Fibroblast of lung (primary cell): Measurements from ENCODE around the gene TMEM134. TPM values are rescaled to one million over a fixed set of nuclear protein-coding genes. Genes with fewer than 3 reads are reported as not detected.
A peak's percentile ranks its signal among the peaks of the same experiment; 100 is the strongest.

Experiments used
- DNase-seq, 2 donors: peaks; one replicate each; pipeline versions ENCODE4 v3.0.0 to v3.0.0-alpha.2; 2010; ENCODE audit warnings: low read depth in 2 of 2
- H2AFZ ChIP-seq: 2 replicates; pipeline ENCODE4 v1.5.1; 2012; ENCODE audit warnings: low read length, control low read depth, inconsistent platforms
- H3K27ac ChIP-seq: 2 replicates; pipeline ENCODE4 v1.5.1; 2011; ENCODE audit warnings: low read length, control low read depth; ENCODE audit not compliant: insufficient read depth
- H3K27me3 ChIP-seq: 2 replicates; pipeline ENCODE4 v1.5.1; 2011; ENCODE audit warnings: mild to moderate bottlenecking, low read length; ENCODE audit not compliant: control insufficient read depth, insufficient read depth
- H3K36me3 ChIP-seq: 2 replicates; pipeline ENCODE4 v1.5.1; 2011; ENCODE audit warnings: low read length; ENCODE audit not compliant: control insufficient read depth, insufficient read depth
- H3K4me1 ChIP-seq: 2 replicates; pipeline ENCODE4 v1.5.1; 2011; ENCODE audit warnings: low read length; ENCODE audit not compliant: control insufficient read depth, insufficient read depth; ENCODE audit errors: extremely low read depth
- H3K4me2 ChIP-seq: 2 replicates; pipeline ENCODE4 v1.5.1; 2011; ENCODE audit warnings: low read length, control low read depth; ENCODE audit not compliant: insufficient read depth; ENCODE audit errors: extremely low read depth
- H3K4me3 ChIP-seq, 4 experiments: fragments of 200-600 bp in 1 of 4; sonication (generic) in 1 of 4; replicated peaks in 1 of 4; 2 replicates each; pipeline ENCODE4 v1.5.1; 2011 to 2016; ENCODE audit warnings: low read length in 4 of 4, low read depth in 3 of 4, mild to moderate bottlenecking in 3 of 4, control low read depth in 2 of 4, inconsistent platforms in 1 of 4, mixed read lengths in 1 of 4; ENCODE audit not compliant: insufficient read depth in 1 of 4; ENCODE audit errors: control extremely low read depth in 1 of 4
- H3K79me2 ChIP-seq: 2 replicates; pipeline ENCODE4 v1.5.1; 2012; ENCODE audit warnings: mild to moderate bottlenecking, low read length, inconsistent platforms; ENCODE audit not compliant: control insufficient read depth, insufficient read depth
- H3K9ac ChIP-seq: 2 replicates; pipeline ENCODE4 v1.5.1; 2011; ENCODE audit warnings: mild to moderate bottlenecking, low read length, control low read depth; ENCODE audit not compliant: insufficient read depth
- H3K9me3 ChIP-seq: 2 replicates; pipeline ENCODE4 v1.5.1; 2012; ENCODE audit warnings: low read depth, low read length; ENCODE audit not compliant: control insufficient read depth, insufficient read depth
- H4K20me1 ChIP-seq: 2 replicates; pipeline ENCODE4 v1.5.1; 2011; ENCODE audit warnings: low read length; ENCODE audit not compliant: control insufficient read depth, insufficient read depth; ENCODE audit errors: extremely low read depth
- EZH2 ChIP-seq: IDR thresholded peaks from 2 replicates; pipeline ENCODE4 v1.5.1; 2012; ENCODE audit warnings: low read length, control low read depth, mild to moderate bottlenecking; ENCODE audit errors: missing control alignments
- polyA plus RNA-seq, 2 donors: library from polyadenylated mRNA; depleted of rRNA in 1 of 2; stranded (reverse) in 1 of 2; unstranded in 1 of 2; fragments of >200 nt; gene quantifications; 2 replicates each; pipeline ENCODE4 v1.2.1, GENCODE V29; 2011 to 2012; ENCODE audit warnings: missing spikeins in 1 of 2
- total RNA-seq: library from RNA; depleted of rRNA; stranded (reverse); fragments of >200 nt; gene quantifications from 2 replicates; pipeline ENCODE4 v1.2.1, GENCODE V29; 2014
- TF ChIP-seq, protein P1 (sequence below), 2 donors: IDR thresholded peaks in 1 of 2; conservative IDR thresholded peaks in 1 of 2; 1 replicate in 1 of 2; 2 replicates in 1 of 2; pipeline ENCODE4 v1.5.1; 2011 to 2012; ENCODE audit warnings: low read length in 2 of 2, control low read depth in 1 of 2, inconsistent platforms in 1 of 2, low read depth in 1 of 2, mild to moderate bottlenecking in 1 of 2

Gene TMEM134
- total and polyA plus RNA-seq, 2 donors (not counting 1 experiment from before 2014, with no cell fraction given), result 11.2 to 22.0 TPM

DNA sequence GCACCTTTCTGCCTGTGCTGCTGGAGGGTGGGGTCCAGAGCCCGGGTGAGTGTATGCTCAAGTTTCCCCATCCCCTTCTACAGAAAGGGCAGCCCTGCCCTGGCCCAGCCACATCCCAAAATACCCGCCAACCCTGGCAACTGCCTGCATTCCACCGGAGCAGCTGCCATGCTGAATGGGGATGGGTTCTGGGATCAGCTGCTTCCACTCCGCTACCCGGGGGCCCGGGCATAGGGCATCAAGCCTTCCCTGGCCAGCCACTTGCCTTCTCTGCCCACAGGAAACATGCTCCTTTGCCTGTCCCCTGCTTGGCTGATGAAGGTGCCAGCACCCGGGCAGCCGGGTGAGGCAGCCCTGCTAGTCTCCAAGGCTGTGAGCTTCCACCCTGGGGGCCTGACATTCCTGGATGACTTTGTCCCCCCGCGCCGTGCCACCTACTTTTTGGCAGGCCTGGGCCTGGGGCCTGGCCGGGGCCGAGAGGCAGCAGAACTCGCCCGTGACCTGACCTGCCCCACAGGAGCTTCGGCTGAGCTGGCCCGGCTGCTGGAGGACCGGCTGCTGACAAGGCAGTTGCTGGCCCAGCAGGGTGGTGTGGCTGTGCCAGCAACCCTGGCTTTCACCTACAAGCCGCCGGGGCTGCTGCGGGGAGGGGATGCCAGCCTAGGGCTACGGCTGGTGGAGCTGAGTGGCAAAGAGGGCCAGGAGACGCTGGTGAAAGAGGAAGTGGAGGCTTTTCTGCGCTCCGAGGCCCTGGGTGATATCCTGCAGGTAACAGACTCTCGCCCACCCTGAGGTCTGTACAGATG lies 50.4 kb downstream of the TMEM134 start:
- peaks cover 8% of the 10 kb centered on the region for H3K27me3 ChIP-seq
- peaks cover 5% of the 10 kb centered on the region for H3K4me1 ChIP-seq
- no peaks in the 10 kb centered on the region for H3K79me2 ChIP-seq
- DNase-seq, result no peak
- TF ChIP-seq, protein P1, sequence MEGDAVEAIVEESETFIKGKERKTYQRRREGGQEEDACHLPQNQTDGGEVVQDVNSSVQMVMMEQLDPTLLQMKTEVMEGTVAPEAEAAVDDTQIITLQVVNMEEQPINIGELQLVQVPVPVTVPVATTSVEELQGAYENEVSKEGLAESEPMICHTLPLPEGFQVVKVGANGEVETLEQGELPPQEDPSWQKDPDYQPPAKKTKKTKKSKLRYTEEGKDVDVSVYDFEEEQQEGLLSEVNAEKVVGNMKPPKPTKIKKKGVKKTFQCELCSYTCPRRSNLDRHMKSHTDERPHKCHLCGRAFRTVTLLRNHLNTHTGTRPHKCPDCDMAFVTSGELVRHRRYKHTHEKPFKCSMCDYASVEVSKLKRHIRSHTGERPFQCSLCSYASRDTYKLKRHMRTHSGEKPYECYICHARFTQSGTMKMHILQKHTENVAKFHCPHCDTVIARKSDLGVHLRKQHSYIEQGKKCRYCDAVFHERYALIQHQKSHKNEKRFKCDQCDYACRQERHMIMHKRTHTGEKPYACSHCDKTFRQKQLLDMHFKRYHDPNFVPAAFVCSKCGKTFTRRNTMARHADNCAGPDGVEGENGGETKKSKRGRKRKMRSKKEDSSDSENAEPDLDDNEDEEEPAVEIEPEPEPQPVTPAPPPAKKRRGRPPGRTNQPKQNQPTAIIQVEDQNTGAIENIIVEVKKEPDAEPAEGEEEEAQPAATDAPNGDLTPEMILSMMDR (conservative IDR thresholded peaks at IDR 0.05 in 1 of 2, IDR thresholded peaks at IDR 0.05 in 1 of 2; ENCODE audit: low read depth in 1 of 2, low read length in 2 of 2), result no peak
- TF ChIP-seq EZH2, result no peak
- no peak overlapping the region for H3K9ac ChIP-seq
- no peak overlapping the region for H3K4me2 ChIP-seq
- H3K36me3 ChIP-seq, result no peaks in the 10 kb centered on the region
- H3K27ac ChIP-seq, result no peak overlapping the region
- no peaks in the 10 kb centered on the region for H4K20me1 ChIP-seq
- H3K4me3 ChIP-seq, result no peak overlapping the region
- H2AFZ ChIP-seq, result no peak overlapping the region
- no peaks in the 10 kb centered on the region for H3K9me3 ChIP-seq

DNA sequence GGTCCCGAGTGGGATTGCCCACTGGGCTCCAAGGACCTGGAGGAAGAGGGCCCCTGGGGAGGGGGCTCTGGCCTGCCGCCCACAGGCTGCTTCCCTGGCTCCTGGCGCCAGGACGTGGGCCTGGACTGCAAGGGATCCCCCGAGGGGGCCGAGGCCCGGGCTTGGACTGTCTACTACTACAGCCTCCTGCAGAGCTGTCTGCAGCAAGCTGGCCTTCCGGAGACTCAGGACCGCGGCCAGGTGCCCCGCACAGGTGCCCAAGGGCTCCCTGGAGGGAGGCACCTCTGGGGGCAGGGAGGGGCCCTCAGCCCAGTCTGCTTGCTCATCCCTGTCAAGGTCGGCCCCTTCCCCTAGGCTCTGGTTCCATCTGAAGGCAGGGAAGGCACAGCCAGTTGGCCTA lies 51.6 kb downstream of the TMEM134 start:
- H3K4me2 ChIP-seq, result no peak overlapping the region
- H3K79me2 ChIP-seq, result no peaks in the 10 kb centered on the region
- H3K27ac ChIP-seq, result no peak overlapping the region
- TF ChIP-seq, protein P1 (conservative IDR thresholded peaks at IDR 0.05 in 1 of 2, IDR thresholded peaks at IDR 0.05 in 1 of 2; ENCODE audit: low read depth in 1 of 2, low read length in 2 of 2), result no peak
- TF ChIP-seq EZH2, result no peak
- no peaks in the 10 kb centered on the region for H3K9me3 ChIP-seq
- peaks cover 12% of the 10 kb centered on the region for H3K27me3 ChIP-seq
- H3K9ac ChIP-seq, result no peak overlapping the region
- peaks cover 5% of the 10 kb centered on the region for H3K4me1 ChIP-seq
- H3K36me3 ChIP-seq, result no peaks in the 10 kb centered on the region
- no peaks in the 10 kb centered on the region for H4K20me1 ChIP-seq
- H3K4me3 ChIP-seq, result no peak overlapping the region
- no peak overlapping the region for H2AFZ ChIP-seq
- no peak for DNase-seq

DNA sequence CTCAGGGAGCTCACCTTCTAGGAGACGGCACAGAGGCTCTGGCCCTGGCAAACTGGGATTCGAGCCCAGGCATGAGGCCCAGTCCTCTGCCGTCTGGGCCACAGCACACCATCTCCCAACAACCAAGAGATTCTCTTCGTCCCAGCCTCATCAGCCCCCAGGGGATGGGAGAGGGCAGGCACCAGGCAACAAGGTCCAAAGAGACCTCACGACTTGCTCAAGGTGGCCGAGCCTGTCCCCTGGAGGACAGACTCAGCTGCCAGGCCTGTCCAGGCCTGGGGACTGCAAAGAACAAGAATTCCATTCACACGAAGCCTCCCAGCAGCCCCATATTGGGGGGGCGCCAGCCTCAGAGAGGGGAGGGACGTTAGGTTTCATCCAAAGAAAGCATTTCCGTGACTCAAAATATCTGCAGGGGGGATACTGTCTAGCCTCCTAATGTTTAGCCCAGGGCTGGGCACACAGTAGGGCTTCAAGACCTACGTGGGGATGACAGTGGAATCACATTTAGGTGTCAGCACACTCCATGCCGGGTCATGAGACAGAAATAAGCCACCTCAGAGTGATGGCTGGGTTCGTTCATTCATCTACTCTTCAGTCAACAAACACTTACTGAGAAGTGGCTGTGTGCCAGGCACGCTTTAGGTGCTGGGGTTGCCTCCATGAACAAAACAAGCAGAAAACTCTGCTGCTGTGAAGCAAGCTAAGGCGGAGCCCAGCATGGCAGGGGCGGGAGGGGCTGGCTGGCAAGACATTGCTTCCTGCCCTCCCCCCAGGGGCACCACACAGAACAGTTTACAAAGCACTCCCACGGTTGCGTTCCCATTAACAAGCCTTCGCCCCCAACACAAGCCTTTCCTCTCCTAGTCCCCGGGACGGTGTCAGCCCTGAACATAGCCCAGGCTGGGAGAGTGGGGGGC lies 52.4 kb downstream of the TMEM134 start:
- no peak overlapping the region for H2AFZ ChIP-seq
- TF ChIP-seq EZH2, result no peak
- TF ChIP-seq, protein P1 (conservative IDR thresholded peaks at IDR 0.05 in 1 of 2, IDR thresholded peaks at IDR 0.05 in 1 of 2; ENCODE audit: low read depth in 1 of 2, low read length in 2 of 2), result no peak
- H3K9ac ChIP-seq, result no peak overlapping the region
- H3K27me3 ChIP-seq, result peaks cover 16% of the 10 kb centered on the region
- no peaks in the 10 kb centered on the region for H4K20me1 ChIP-seq
- H3K4me1 ChIP-seq, result peaks cover 5% of the 10 kb centered on the region
- H3K9me3 ChIP-seq, result no peaks in the 10 kb centered on the region
- DNase-seq, result peak in 1 of 2 donors; percentile 18
- H3K79me2 ChIP-seq, result no peaks in the 10 kb centered on the region
- no peak overlapping the region for H3K27ac ChIP-seq
- no peak overlapping the region for H3K4me3 ChIP-seq
- H3K36me3 ChIP-seq, result no peaks in the 10 kb centered on the region
- no peak overlapping the region for H3K4me2 ChIP-seq
